ENCODE measurements around the gene SIGLEC12.

Gene SIGLEC12

GRCh38 chr19:51501594-51502263, at the start of gene SIGLEC12:
TSS of gene SIGLEC12 (minus strand) at chr19:51501800. CDS start at chr19:51501733, 67 bp downstream.
- DNase-seq = peak in 1 of 2 experiments; percentile 22

GRCh38 chr19:51550848-51551672, 49.5 kb upstream of the SIGLEC12 start:
- no peak for DNase-seq

- DNase-seq = no peak
These were observed 48.1 kb upstream of the SIGLEC12 start for GRCh38 chr19:51549533-51550324.

GRCh38 chr19:51548891-51549305, 47.3 kb upstream of the SIGLEC12 start:
- no peak for DNase-seq

GRCh38 chr19:51548213-51548651, 46.6 kb upstream of the SIGLEC12 start:
- no peak for DNase-seq

GRCh38 chr19:51547397-51548212, 46.0 kb upstream of the SIGLEC12 start:
- DNase-seq = no peak

- no peak for DNase-seq
These were observed 45.2 kb upstream of the SIGLEC12 start for GRCh38 chr19:51546650-51547396.

- no peak for DNase-seq
These were observed 44.6 kb upstream of the SIGLEC12 start for GRCh38 chr19:51546107-51546649.

- no peak for DNase-seq
These were observed 42.4 kb upstream of the SIGLEC12 start for GRCh38 chr19:51544038-51544437.

GRCh38 chr19:51542699-51543098, 41.1 kb upstream of the SIGLEC12 start:
- DNase-seq = no peak

GRCh38 chr19:51541458-51542357, 40.1 kb upstream of the SIGLEC12 start:
- no peak for DNase-seq

GRCh38 chr19:51539821-51540366, 38.3 kb upstream of the SIGLEC12 start:
- DNase-seq = no peak

GRCh38 chr19:51535535-51535934, 33.9 kb upstream of the SIGLEC12 start:
- no peak for DNase-seq

- peak; percentile 3 to 30 for DNase-seq
These were observed 30.0 kb upstream of the SIGLEC12 start, which contains the start of gene SIGLEC6 for GRCh38 chr19:51531349-51532315. TSS of gene SIGLEC6 (minus strand) at chr19:51531670. CDS start at chr19:51531648, 22 bp downstream.

- no peak for DNase-seq
These were observed 29.0 kb upstream of the SIGLEC12 start for GRCh38 chr19:51530616-51531015.

GRCh38 chr19:51529301-51529700, 27.7 kb upstream of the SIGLEC12 start:
- DNase-seq = no peak

GRCh38 chr19:51525651-51526050, 24.1 kb upstream of the SIGLEC12 start:
- no peak for DNase-seq

GRCh38 chr19:51524666-51525264, 23.2 kb upstream of the SIGLEC12 start:
- DNase-seq = no peak

Measured in stimulated activated CD4-positive, alpha-beta T cell treated with anti-CD3 and anti-CD28 coated beads, Interleukin-4, amount 100 ng/mL, for 4 hours (primary cell).